GM19240 (cell line): ENCODE results near the gene CPED1.

Source experiments
- DNase-seq: peaks from one replicate; pipeline ENCODE4 v3.0.0; 2011; ENCODE audit warnings: low spot score; ENCODE audit not compliant: insufficient read length

Gene CPED1

GRCh38 chr7:120988591-120989256 is at the start of gene CPED1:
Gene CPED1, plus strand, starts transcription at chr7:120988711. Its CDS starts 911 bp downstream, at chr7:120989622.
- no peak for DNase-seq

DNA sequence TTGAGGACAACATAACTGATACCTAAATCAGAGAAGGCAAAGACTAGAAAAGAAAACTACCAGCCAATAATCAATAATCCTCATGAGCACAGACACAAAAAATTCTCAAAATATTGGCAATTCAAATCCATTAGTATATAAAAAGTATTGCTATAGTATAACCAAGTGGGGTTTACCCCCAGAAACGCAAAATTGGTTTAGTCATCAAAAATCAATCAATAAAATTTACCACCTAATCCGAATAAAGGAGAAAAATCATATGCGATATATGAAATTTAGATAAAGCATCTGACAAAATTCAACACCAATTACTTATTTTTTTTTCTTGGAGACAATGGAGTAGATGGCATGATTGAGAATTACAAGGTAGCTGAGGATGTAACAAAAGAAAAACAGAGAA is 49.2 kb upstream of the CPED1 start:
- DNase-seq: no peak

GRCh38 chr7:120941064-120941463 is 47.4 kb upstream of the CPED1 start:
- no peak for DNase-seq

GRCh38 chr7:120941856-120942255 is 46.7 kb upstream of the CPED1 start:
- DNase-seq: no peak

DNA sequence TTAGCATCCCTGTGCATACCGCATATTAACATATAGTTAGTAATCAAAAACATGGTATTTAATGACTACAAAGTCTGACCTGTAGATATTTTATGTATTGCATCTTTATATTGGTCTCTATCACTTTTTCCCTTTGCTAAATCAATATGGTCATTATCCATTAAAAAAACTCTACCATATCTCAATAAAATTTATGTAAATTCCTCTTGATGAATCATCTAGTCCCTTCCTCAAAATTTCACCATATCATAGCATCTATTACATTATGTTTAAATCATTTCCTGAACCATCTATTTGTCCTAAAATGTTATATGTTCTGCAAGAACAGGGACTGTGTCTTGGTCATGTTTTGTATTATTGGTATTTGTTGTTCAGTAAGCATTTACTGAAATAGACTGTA is 45.6 kb upstream of the CPED1 start:
- DNase-seq: no peak

GRCh38 chr7:120944826-120945562 is 43.5 kb upstream of the CPED1 start:
- DNase-seq: no peak

DNA sequence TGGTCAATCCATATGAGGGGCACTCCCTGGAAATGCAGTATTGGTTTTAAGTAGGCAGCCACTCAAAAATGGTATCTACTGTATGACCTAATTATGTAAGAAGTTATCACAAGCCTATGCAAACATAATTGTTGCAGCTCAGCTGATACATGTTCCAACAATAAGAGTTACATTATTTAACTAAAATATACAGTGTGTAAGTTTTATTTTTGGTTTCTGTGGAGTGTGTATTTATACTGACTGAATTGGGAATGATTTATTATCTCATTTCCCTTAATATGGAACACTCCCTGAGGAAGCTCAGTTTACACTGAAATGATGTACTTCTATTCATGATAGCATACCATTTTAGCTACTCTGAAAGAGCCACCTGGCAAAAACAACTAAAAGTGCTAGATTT is 40.5 kb upstream of the CPED1 start:
- no peak for DNase-seq

DNA sequence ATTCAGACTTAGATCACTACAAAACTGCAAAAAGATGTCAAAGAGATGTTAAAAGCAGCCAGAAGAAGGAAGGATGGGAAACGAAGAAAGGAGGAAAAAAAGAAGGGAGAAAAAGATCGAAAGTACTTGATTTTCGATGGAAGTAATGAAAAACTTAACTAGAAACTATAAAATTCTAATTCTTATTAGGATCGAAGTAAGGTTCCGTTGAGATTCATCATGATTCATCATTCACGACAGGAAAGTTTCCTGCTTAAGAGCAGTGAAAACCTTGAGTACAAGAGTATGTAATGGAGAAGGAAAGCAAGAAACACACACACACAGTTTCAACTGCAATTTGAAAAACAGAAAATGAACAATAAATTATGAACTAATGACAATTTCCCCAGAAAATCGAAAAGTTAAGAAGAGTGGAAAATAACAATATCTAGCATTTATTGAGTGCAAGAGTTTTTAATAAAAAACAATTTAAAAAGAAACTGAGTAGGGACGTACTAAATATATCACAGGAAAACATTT is 39.1 kb upstream of the CPED1 start:
- no peak for DNase-seq

- no peak for DNase-seq
Measured at GRCh38 chr7:120949998-120950538, 38.4 kb upstream of the CPED1 start.

GRCh38 chr7:120950539-120951308 is 37.8 kb upstream of the CPED1 start, which contains the start of gene ING3:
Gene ING3, plus strand, starts transcription at chr7:120950777. Its CDS starts 120 bp downstream, at chr7:120950897.
- DNase-seq: peak; percentile 31

GRCh38 chr7:120951309-120951699 is 37.2 kb upstream of the CPED1 start:
- DNase-seq: no peak

DNA sequence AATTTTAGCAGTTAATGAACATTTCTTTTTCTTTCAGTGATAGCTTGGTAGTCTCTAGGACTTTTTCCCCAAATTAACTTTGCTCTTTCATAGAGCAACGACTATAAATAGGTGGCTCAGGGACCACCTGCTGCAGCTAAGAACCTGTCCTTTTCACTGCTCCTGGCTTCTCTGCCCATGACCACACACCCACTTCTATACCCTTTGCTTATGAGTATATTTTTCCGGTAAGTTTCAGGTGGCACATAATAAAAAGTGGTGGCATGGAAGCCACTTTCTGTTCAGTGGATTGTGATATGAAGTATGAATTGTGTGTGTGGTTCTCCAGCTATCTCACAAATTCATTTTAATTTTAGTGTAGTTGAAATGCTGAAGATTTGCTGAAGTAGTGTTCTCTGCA is 36.7 kb upstream of the CPED1 start:
- no peak for DNase-seq

- DNase-seq: no peak
Measured at GRCh38 chr7:120955577-120956149, 32.8 kb upstream of the CPED1 start.

DNA sequence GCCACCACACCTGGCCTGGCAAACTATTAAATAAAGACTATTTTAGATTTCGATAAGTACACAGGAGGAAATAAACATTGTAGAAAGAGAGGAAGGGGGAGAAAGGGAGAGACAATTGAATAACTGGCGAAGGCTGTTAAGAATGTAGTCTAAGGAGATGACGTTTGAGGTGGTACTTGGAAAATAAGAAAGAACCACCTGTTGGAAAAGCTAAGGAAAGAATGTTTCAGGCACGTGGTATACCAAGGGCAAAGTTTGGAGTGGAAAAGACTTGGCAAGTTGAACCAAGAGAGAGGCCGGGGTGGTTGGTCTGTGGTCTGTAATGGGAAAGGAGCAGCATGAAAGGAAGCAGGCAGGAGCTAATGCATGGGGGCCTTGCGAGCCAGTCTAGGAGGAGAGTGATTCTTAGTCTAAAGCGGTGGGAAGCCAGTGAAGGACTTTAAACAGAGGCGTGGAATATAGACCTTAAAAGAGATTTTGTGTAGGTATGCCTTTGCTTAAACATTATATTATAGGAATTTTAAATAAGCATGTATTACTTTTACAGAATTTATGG is 28.5 kb upstream of the CPED1 start:
- DNase-seq: no peak

DNA sequence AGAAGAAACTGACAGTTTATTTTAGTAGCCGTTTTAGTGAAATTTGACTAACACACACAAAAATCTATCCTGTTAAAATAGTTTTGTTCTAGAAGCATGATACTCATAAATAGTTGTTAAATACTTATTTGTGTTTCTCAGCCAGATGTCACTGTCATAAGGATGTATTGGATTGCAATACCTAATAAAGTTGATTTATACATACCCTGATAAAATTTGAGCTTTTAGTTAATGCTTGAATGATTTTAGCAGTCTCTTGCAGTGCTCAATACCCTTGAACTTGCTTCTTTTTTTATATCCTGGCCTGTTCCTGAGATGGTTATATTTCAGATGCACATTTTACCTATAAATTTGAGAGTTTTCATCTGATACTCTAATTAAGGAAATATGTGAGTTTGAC is 27.8 kb upstream of the CPED1 start:
- no peak for DNase-seq

DNA sequence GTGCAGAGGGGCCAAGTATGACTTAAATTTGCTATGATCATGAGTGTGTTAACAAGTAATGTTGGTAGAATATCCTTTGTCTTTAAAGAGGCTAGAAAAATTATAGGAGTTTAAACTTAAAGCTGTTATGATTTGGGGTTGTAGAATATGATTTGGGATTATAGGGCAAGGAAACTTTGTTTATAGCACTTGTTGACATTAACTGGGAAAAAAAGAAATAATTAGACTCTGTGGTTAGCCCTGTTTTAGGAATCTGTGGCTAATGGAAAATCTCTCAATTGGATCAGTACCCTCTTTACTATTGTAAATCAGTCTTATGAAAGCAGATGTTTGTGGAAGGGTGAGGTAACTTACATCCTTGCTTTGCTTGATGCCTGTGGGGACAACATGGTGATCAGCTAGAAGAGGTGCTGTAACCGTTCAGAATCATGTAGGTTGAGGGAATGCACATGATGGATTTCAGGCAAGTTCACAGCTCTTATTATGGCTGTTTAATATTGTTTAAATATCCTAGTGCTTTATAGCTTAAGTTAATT is 26.8 kb upstream of the CPED1 start:
- DNase-seq: no peak

GRCh38 chr7:120964088-120964487 is 24.4 kb upstream of the CPED1 start:
- DNase-seq: no peak

GRCh38 chr7:120966961-120967360 is 21.6 kb upstream of the CPED1 start:
- no peak for DNase-seq

- DNase-seq: no peak
Measured at GRCh38 chr7:120973849-120974248, 14.7 kb upstream of the CPED1 start.

DNA sequence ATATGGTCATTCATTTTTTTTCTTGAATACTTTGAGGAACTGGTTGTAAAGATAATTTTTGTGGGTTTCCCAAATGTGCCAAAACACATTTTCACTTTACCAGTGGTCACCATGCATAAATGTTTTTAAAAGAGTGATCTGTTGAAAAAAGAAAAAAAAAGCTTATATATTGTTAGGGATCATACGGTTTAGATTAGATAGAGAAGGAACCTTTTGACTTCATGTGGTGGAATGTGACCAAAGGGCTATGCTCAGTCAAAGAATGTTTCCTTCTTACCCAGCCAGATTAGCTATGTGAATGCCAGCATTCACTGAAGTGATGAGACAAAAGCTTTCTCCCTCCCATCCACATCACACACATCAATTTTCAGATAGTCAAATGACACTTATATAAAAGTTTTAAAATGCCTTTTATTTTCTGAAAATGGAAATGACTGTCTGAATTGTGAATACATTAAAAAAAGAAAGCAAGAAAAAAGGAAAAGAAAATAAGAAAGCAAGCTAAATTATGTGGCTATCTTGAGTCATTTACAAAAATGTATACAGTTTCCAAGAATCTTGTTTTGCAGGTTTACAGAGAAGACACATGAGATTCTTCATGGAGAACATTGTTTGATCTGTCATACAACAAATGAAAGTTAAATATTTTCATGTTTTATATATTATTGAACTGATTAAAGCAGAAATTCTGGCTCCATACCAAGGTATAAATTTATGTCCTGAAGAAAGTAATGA is 8.6 kb upstream of the CPED1 start:
- no peak for DNase-seq
